ENCODE results near the gene UPF1.

Gene UPF1

GRCh38 chr19:18798384-18799352 lies 33.1 kb upstream of the UPF1 start:
- DNase-seq (ENCODE audit: extremely low spot score), result no peak
- ChIA-PET CTCF (no interaction called here), POLR2A (no interaction called here)
- TF ChIP-seq PKNOX1 (IDR thresholded peaks at IDR 0.05) (peak; percentile 50; the same call in 1 of the 2 replicates), CTBP1 (IDR thresholded peaks at IDR 0.05; ENCODE audit: borderline replicate concordance) (no peak)

GRCh38 chr19:18799389-18799970 lies 32.3 kb upstream of the UPF1 start:
- POLR2A ChIA-PET, result no interaction called here
- CTCF ChIA-PET, result no interaction called here
- TF ChIP-seq LEF1 (IDR thresholded peaks at IDR 0.05; ENCODE audit: borderline replicate concordance) (no peak), HDGF (IDR thresholded peaks at IDR 0.05; ENCODE audit: borderline replicate concordance) (no peak), ZNF384 (IDR thresholded peaks at IDR 0.05) (no peak), ARNT (IDR thresholded peaks at IDR 0.05) (no peak), BHLHE40 (IDR thresholded peaks at IDR 0.05; ENCODE audit: borderline replicate concordance) (no peak), NFRKB (IDR thresholded peaks at IDR 0.05) (no peak), FOXK2 (IDR thresholded peaks at IDR 0.05) (no peak), FOXM1 (IDR thresholded peaks at IDR 0.05; ENCODE audit: borderline replicate concordance) (no peak), L3MBTL2 (conservative IDR thresholded peaks at IDR 0.05) (no peak), SUZ12 (IDR thresholded peaks at IDR 0.05) (no peak), CTBP1 (IDR thresholded peaks at IDR 0.05; ENCODE audit: borderline replicate concordance) (no peak)
- no peak for DNase-seq (ENCODE audit: extremely low spot score)

- no peak for TF ChIP-seq PKNOX1 (IDR thresholded peaks at IDR 0.05)
- TF ChIP-seq NFRKB (IDR thresholded peaks at IDR 0.05), result no peak
- TF ChIP-seq BHLHE40 (IDR thresholded peaks at IDR 0.05; ENCODE audit: borderline replicate concordance), result no peak
- no peak for TF ChIP-seq FOXK2 (IDR thresholded peaks at IDR 0.05)
- TF ChIP-seq ZNF384 (IDR thresholded peaks at IDR 0.05), result no peak
- no peak for TF ChIP-seq FOXM1 (IDR thresholded peaks at IDR 0.05; ENCODE audit: borderline replicate concordance)
- TF ChIP-seq LEF1 (IDR thresholded peaks at IDR 0.05; ENCODE audit: borderline replicate concordance), result no peak
- TF ChIP-seq ELF4 (IDR thresholded peaks at IDR 0.05), result no peak
- no peak for TF ChIP-seq ARNT (IDR thresholded peaks at IDR 0.05)
- TF ChIP-seq SP1 (IDR thresholded peaks at IDR 0.05), result no peak
- TF ChIP-seq FOXA1 (IDR thresholded peaks at IDR 0.05), result no peak
- no peak for TF ChIP-seq HDGF (IDR thresholded peaks at IDR 0.05; ENCODE audit: borderline replicate concordance)
- no peak for TF ChIP-seq SUZ12 (IDR thresholded peaks at IDR 0.05)
- no peak for TF ChIP-seq TARDBP (IDR thresholded peaks at IDR 0.05)
- POLR2A ChIA-PET, result no interaction called here
- CTCF ChIA-PET, result no interaction called here
- DNase-seq (ENCODE audit: extremely low spot score), result no peak
Observed at GRCh38 chr19:18800079-18800478, 31.7 kb upstream of the UPF1 start.

- POLR2A ChIA-PET, result no interaction called here
- TF ChIP-seq FOXK2 (IDR thresholded peaks at IDR 0.05) (no peak), PKNOX1 (IDR thresholded peaks at IDR 0.05) (no peak), NFRKB (IDR thresholded peaks at IDR 0.05) (no peak), CTBP1 (IDR thresholded peaks at IDR 0.05; ENCODE audit: borderline replicate concordance) (no peak), ARNT (IDR thresholded peaks at IDR 0.05) (no peak)
- DNase-seq (ENCODE audit: extremely low spot score), result no peak
- CTCF ChIA-PET, result no interaction called here
Observed at GRCh38 chr19:18800636-18801035, 31.1 kb upstream of the UPF1 start.

GRCh38 chr19:18802354-18802753 lies 29.4 kb upstream of the UPF1 start:
- TF ChIP-seq BHLHE40 (IDR thresholded peaks at IDR 0.05; ENCODE audit: borderline replicate concordance) (no peak), SUZ12 (IDR thresholded peaks at IDR 0.05) (no peak), CTBP1 (IDR thresholded peaks at IDR 0.05; ENCODE audit: borderline replicate concordance) (no peak), HDGF (IDR thresholded peaks at IDR 0.05; ENCODE audit: borderline replicate concordance) (no peak), FOXK2 (IDR thresholded peaks at IDR 0.05) (no peak), SP1 (IDR thresholded peaks at IDR 0.05) (no peak), NFRKB (IDR thresholded peaks at IDR 0.05) (no peak), L3MBTL2 (conservative IDR thresholded peaks at IDR 0.05) (no peak), ELF4 (IDR thresholded peaks at IDR 0.05) (no peak), ARNT (IDR thresholded peaks at IDR 0.05) (no peak), PKNOX1 (IDR thresholded peaks at IDR 0.05) (no peak), FOXM1 (IDR thresholded peaks at IDR 0.05; ENCODE audit: borderline replicate concordance) (no peak), ZNF384 (IDR thresholded peaks at IDR 0.05) (no peak), TARDBP (IDR thresholded peaks at IDR 0.05) (no peak), LEF1 (IDR thresholded peaks at IDR 0.05; ENCODE audit: borderline replicate concordance) (no peak), FOXA1 (IDR thresholded peaks at IDR 0.05) (no peak)
- no peak for DNase-seq (ENCODE audit: extremely low spot score)
- POLR2A ChIA-PET, result no interaction called here
- CTCF ChIA-PET, result no interaction called here
